GM19193 (cell line): ENCODE measurements around the gene MCF2.

Experiments used
- POLR2A ChIP-seq: IDR thresholded peaks from 4 replicates; pipeline ENCODE4 v1.6.1; 2011; ENCODE audit not compliant: insufficient read depth, insufficient read length; ENCODE audit errors: extremely low read depth

Gene MCF2, protein sequence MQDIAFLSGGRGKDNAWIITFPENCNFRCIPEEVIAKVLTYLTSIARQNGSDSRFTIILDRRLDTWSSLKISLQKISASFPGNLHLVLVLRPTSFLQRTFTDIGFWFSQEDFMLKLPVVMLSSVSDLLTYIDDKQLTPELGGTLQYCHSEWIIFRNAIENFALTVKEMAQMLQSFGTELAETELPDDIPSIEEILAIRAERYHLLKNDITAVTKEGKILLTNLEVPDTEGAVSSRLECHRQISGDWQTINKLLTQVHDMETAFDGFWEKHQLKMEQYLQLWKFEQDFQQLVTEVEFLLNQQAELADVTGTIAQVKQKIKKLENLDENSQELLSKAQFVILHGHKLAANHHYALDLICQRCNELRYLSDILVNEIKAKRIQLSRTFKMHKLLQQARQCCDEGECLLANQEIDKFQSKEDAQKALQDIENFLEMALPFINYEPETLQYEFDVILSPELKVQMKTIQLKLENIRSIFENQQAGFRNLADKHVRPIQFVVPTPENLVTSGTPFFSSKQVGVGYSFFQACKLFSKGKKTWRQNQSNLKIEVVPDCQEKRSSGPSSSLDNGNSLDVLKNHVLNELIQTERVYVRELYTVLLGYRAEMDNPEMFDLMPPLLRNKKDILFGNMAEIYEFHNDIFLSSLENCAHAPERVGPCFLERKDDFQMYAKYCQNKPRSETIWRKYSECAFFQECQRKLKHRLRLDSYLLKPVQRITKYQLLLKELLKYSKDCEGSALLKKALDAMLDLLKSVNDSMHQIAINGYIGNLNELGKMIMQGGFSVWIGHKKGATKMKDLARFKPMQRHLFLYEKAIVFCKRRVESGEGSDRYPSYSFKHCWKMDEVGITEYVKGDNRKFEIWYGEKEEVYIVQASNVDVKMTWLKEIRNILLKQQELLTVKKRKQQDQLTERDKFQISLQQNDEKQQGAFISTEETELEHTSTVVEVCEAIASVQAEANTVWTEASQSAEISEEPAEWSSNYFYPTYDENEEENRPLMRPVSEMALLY

DNA sequence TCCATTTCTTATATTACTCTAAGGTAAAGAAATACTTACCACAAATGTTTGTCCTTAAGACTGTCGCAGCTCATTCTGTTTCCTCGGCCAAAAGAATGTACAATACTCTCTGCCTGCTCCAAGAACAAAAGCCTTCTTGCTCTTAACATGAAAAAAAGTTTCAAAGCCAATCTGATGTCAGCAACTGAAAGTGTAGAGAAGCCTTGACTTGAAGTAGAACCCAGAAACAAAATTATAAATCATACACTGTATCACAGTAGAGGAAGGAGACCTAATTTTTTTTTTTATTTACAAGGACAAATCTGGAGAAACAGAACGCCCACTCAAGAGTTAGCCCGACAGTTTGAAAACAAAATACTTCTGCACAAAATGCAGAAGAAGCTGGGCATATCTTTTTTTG, at the start of gene MCF2:
Gene MCF2 (minus strand): TSS at position 101 of the 400 bp plus-strand sequence. CDS start 56,423 bp downstream, outside the sequence.
- no peak for TF ChIP-seq POLR2A

- TF ChIP-seq POLR2A: no peak
Observed at GRCh38 chrX:139751053-139751452, 43.1 kb upstream of the MCF2 start.

GRCh38 chrX:139750390-139750789, 42.4 kb upstream of the MCF2 start:
- no peak for TF ChIP-seq POLR2A

GRCh38 chrX:139739138-139739537, 31.2 kb upstream of the MCF2 start:
- no peak for TF ChIP-seq POLR2A

GRCh38 chrX:139738581-139738980, 30.6 kb upstream of the MCF2 start:
- TF ChIP-seq POLR2A: no peak

DNA sequence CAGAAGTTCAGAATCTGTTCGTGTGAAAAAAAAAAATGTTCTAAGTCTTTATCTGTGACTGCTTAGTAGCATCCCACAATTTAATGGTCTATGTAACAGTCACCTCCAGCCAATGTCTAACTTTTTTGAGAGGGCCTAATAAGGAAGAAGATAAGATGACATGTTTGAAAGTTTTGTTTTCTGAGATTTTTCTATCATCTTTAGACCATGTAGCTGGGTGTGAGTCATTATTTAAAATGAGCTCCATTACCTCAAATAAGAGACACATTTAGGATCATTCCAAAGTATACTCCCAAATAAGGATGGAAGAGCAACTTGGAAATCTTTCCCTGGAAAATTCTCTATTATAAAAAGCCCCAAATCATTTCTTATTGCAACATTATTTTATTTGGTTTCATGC, 28.2 kb upstream of the MCF2 start:
- TF ChIP-seq POLR2A: no peak

DNA sequence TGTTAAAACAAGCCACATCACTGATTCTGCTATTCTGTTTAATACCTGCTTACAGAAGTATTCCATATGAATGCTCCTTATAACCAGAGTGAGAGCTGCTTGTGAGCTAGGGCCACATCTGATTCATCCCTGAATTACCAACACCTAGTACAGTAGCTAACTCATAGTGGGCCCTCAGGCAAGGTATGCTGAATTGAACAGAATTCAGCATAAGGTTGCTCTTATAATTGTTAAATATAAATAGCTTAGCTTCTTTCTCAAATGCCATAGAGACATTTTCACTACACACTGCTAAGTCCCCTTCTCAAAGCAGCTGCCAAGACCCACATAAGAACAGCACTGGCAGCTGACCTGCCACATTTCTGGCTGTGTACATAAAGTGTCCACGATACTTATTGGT, 27.0 kb upstream of the MCF2 start:
- no peak for TF ChIP-seq POLR2A

DNA sequence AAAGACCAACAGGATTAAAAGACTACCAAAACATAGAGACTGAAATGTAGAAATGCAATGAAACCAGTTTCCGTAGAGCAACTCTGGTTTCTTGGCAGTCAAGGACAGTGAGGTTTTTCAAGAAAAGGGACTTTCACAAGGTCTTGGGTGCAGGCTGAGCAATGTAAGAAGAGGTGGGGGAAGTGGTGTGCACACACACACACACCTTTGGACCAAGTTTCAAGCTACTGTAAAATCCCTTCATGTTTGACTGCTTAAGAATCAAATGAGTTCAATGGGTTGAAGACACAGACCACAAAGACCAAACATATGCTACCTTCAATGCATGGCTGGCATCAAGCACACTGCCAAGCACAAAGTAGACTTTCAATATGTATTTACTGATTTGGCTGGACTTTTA, 17.8 kb upstream of the MCF2 start:
- TF ChIP-seq POLR2A: no peak

- no peak for TF ChIP-seq POLR2A
Observed at GRCh38 chrX:139724626-139725025, 16.7 kb upstream of the MCF2 start.

DNA sequence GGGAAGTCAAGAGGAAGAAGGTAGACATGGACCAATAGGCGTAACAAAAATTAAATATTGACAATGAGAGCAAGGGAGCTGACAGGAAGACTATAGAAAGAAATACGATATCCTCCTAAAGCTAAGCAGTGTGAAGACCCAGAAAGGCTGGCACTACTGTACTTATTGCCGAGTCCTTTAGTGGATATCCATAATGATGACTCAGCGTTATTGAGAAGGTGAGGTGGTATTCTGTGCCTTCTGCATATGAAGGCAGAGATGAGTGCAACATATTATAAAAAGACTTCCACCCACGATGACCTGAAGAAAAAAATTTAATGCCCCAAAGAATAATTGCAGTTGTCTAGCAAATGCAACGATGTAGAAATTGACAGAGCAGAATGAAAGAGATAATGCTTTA, 13.0 kb upstream of the MCF2 start:
- no peak for TF ChIP-seq POLR2A

- no peak for TF ChIP-seq POLR2A
Observed at GRCh38 chrX:139720136-139720535, 12.2 kb upstream of the MCF2 start.

DNA sequence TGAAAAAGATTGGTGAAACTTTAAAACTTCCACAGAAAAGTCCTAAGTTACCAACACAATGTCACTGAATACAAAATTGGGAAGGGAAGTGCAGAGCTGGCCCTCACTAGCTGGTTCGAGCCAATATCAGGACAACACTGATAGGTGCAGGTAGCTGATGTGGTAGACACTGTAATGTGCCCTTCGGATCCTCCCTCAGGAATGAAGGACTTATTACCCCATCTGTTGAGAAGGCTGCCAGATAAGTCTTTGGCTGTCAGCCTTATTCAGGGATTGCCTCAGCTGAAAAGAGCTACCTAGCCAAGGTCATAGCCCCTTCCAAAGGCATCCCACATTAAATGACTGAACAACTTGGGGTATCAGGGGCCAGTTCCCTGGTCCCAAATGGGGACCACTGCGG, 5.3 kb downstream of the MCF2 start:
- no peak for TF ChIP-seq POLR2A

- TF ChIP-seq POLR2A: no peak
Observed at GRCh38 chrX:139692908-139693307, 15.1 kb downstream of the MCF2 start.

DNA sequence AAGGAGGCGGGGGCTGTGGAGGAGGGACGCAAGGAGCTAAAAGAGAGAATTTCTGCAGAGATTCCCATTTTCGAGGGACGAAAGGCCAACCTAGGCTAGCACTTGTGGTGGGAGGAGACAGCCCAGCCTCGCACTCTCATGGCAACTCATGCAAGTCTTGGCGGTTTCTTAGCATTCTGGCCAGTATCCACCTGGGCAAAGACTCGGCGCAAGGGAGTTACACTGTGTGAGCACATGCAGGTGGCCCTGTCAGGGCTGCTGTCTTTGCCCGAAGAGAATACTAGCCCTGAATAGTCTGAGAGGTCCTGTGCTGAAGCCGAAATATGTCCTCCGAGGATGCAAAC, 15.5 kb downstream of the MCF2 start:
- no peak for TF ChIP-seq POLR2A

GRCh38 chrX:139691843-139692505, 16.0 kb downstream of the MCF2 start:
- TF ChIP-seq POLR2A: no peak
